ENCODE measurements around the gene CDKN2AIP. TPM values are rescaled to one million over a fixed set of nuclear protein-coding genes. Genes with fewer than 3 reads are reported as not detected.

The CDKN2AIP gene
- polyA plus RNA-seq, 1 of the 3 experiments (the other 2 are of a cell fraction): 8.3 TPM

DNA sequence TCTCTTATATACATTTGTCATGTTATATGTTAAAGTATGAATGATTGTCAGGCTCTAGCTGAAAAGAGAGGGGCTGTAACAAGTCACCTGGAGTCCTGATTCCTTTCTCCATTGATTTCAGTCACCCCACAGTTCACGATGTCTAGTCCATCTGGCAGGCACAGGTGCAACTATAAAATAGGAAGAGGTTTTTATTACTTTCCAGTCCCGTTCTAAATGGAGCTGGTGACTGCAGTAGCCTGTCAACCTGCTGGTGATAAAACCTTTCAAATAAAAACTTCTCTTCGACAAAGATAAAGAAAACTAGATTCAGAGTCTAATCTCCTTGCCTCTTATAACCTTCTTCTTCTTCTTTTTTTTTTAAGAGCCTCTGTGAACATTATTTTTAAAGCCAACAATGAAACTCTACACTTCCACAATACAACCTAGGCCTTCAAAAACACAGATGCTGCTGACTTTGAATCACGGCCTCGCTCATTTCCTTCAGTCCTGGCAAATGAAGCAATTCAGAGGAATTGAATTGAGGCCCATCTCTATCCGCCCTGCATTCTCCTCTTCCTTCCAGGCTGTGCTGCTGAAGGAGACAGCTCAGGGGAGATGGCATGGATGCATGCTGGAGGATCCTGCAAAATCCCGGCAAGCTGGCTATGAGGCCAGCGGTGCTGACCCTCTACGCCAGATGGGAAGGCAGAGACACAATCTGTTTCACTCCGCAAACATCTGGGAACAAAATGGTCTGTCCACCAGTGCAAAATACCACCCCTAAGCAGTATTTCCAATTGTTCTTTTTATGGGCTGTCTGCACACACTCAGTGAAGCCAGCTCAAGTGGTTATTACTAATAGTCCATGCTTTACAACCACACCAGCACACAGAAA lies 27.3 kb upstream of the CDKN2AIP start:
- ChIA-PET POLR2A (no interaction called here), CTCF (interaction anchor here (1.1 to 1.7 kb wide), 3 partner anchors 10 to 155 kb away, joined by 3 to 5 read pairs (median 4); no protein-coding TSS in a partner anchor)
- no peak overlapping the region for H3K4me2 ChIP-seq
- no peaks in the 10 kb centered on the region for H3K36me3 ChIP-seq (replicated peaks in 1 of 2; ENCODE audit: control insufficient read depth in 1 of 2, insufficient read depth in 2 of 2, low read length in 1 of 2)
- no peaks in the 10 kb centered on the region for H4K20me1 ChIP-seq (ENCODE audit: insufficient read depth)
- no peak overlapping the region for H2AFZ ChIP-seq (ENCODE audit: low read depth)
- WGBS (ENCODE audit: low lambda C conversion rate): 89% methylated on average over 10 of the region's 10 CpGs
- H3K27ac ChIP-seq (ENCODE audit: low read depth in 2 of 2, low read length in 1 of 2): no peak overlapping the region
- no peak overlapping the region for H3K4me3 ChIP-seq (ENCODE audit: low read depth in 2 of 2, low read length in 1 of 2)
- H3K9me3 ChIP-seq: no peaks in the 10 kb centered on the region
- no peaks in the 10 kb centered on the region for H3K27me3 ChIP-seq (ENCODE audit: insufficient read depth)
- no peaks in the 10 kb centered on the region for H3K9me2 ChIP-seq
- H3K9ac ChIP-seq: no peak overlapping the region
- no peak for DNase-seq
- no peaks in the 10 kb centered on the region for H3K79me2 ChIP-seq (ENCODE audit: insufficient read depth)
- no peaks in the 10 kb centered on the region for H3F3A ChIP-seq (replicated peaks; ENCODE audit: insufficient read depth)
- TF ChIP-seq GABPA (IDR thresholded peaks at IDR 0.05; ENCODE audit: low read depth) (no peak), GATA2 (CRISPR knock-in tag; IDR thresholded peaks at IDR 0.05) (no peak), RAD21 (IDR thresholded peaks at IDR 0.05; ENCODE audit: low read length) (no peak)
- no peaks in the 10 kb centered on the region; a peak in 1 of 4 replicates for H3K4me1 ChIP-seq (ENCODE audit: control insufficient read depth in 1 of 2, insufficient read depth in 2 of 2, low read depth in 1 of 2, low read length in 1 of 2)

- WGBS (ENCODE audit: low lambda C conversion rate): 78% methylated on average over 9 of the region's 9 CpGs
- CTCF ChIA-PET: interaction anchor here (0.6 kb wide), 1 partner anchor 11 kb away, joined by 3 read pairs; no protein-coding TSS in a partner anchor
- POLR2A ChIA-PET: no interaction called here
Measured at GRCh38 chr4:183422962-183423631, 21.3 kb upstream of the CDKN2AIP start.

More at GRCh38 chr4:183422962-183423631, 21.3 kb upstream of the CDKN2AIP start:
- H3K4me2 ChIP-seq: no peak overlapping the region
- H2AFZ ChIP-seq (ENCODE audit: low read depth): no peak overlapping the region
- no peak for TF ChIP-seq RXRA (IDR thresholded peaks at IDR 0.05; ENCODE audit: borderline replicate concordance, low read depth)
- no peak for TF ChIP-seq FOSL2 (IDR thresholded peaks at IDR 0.05; ENCODE audit: borderline replicate concordance, low read depth)
- TF ChIP-seq FOXM1 (IDR thresholded peaks at IDR 0.05; ENCODE audit: low read depth): no peak
- TF ChIP-seq EP300 (IDR thresholded peaks at IDR 0.05; ENCODE audit: borderline replicate concordance in 1 of 2, low read depth in 1 of 2, low read length in 1 of 2): no peak
- no peak for TF ChIP-seq TAF1 (IDR thresholded peaks at IDR 0.05; ENCODE audit: borderline replicate concordance, low read depth, low read length)
- TF ChIP-seq NFIC (IDR thresholded peaks at IDR 0.05; ENCODE audit: borderline replicate concordance): no peak
- TF ChIP-seq, protein P1, sequence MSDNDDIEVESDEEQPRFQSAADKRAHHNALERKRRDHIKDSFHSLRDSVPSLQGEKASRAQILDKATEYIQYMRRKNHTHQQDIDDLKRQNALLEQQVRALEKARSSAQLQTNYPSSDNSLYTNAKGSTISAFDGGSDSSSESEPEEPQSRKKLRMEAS (IDR thresholded peaks at IDR 0.05; ENCODE audit: low read depth): no peak
- TF ChIP-seq, protein P2, sequence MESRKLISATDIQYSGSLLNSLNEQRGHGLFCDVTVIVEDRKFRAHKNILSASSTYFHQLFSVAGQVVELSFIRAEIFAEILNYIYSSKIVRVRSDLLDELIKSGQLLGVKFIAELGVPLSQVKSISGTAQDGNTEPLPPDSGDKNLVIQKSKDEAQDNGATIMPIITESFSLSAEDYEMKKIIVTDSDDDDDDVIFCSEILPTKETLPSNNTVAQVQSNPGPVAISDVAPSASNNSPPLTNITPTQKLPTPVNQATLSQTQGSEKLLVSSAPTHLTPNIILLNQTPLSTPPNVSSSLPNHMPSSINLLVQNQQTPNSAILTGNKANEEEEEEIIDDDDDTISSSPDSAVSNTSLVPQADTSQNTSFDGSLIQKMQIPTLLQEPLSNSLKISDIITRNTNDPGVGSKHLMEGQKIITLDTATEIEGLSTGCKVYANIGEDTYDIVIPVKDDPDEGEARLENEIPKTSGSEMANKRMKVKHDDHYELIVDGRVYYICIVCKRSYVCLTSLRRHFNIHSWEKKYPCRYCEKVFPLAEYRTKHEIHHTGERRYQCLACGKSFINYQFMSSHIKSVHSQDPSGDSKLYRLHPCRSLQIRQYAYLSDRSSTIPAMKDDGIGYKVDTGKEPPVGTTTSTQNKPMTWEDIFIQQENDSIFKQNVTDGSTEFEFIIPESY (IDR thresholded peaks at IDR 0.05; ENCODE audit: borderline replicate concordance, low read depth): no peak
- no peak for TF ChIP-seq GABPA (IDR thresholded peaks at IDR 0.05; ENCODE audit: low read depth)
- no peak for DNase-seq
- no peak overlapping the region for H3K27ac ChIP-seq (ENCODE audit: low read depth in 2 of 2, low read length in 1 of 2)
- H3K4me3 ChIP-seq (ENCODE audit: low read depth in 2 of 2, low read length in 1 of 2): no peak overlapping the region
- H3K9ac ChIP-seq: no peak overlapping the region
- no peaks in the 10 kb centered on the region for H4K20me1 ChIP-seq (ENCODE audit: insufficient read depth)
- no peaks in the 10 kb centered on the region for H3F3A ChIP-seq (replicated peaks; ENCODE audit: insufficient read depth)
- H3K9me2 ChIP-seq: no peaks in the 10 kb centered on the region
- no peaks in the 10 kb centered on the region for H3K4me1 ChIP-seq (ENCODE audit: control insufficient read depth in 1 of 2, insufficient read depth in 2 of 2, low read depth in 1 of 2, low read length in 1 of 2)
- H3K9me3 ChIP-seq: no peaks in the 10 kb centered on the region
- no peaks in the 10 kb centered on the region for H3K36me3 ChIP-seq (replicated peaks in 1 of 2; ENCODE audit: control insufficient read depth in 1 of 2, insufficient read depth in 2 of 2, low read length in 1 of 2)
- no peaks in the 10 kb centered on the region for H3K27me3 ChIP-seq (ENCODE audit: insufficient read depth)
- no peaks in the 10 kb centered on the region for H3K79me2 ChIP-seq (ENCODE audit: insufficient read depth)

All from SK-N-SH (cell line).